WTC11 (cell line): ENCODE results near the gene CYP26A1. TPM values are rescaled to one million over a fixed set of nuclear protein-coding genes. Genes with fewer than 3 reads are reported as not detected.

Experiments used
- CBFB ChIP-seq: sonication (generic); formaldehyde crosslinking; IDR thresholded peaks from 2 replicates; pipeline ENCODE4 v1.8.1; 2022; ENCODE audit warnings: mild to moderate bottlenecking, low read depth, missing genetic modification reagents
- EMX1 ChIP-seq: fragments of 250-450 bp; sonication (Bioruptor Pico); IDR thresholded peaks from 2 replicates; pipeline ENCODE4 v1.8.0; 2021; ENCODE audit warnings: mild to moderate bottlenecking
- FOXK1 ChIP-seq: sonication (generic); formaldehyde crosslinking; IDR thresholded peaks from 2 replicates; pipeline ENCODE4 v1.8.0; 2022; ENCODE audit warnings: mild to moderate bottlenecking, moderate library complexity, missing genetic modification reagents
- HMGA2 ChIP-seq: fragments of 250-450 bp; sonication (Bioruptor Pico); IDR thresholded peaks from 2 replicates; pipeline ENCODE4 v1.4.0; 2021; ENCODE audit warnings: mild to moderate bottlenecking, moderate library complexity
- NFYB ChIP-seq: sonication (generic); formaldehyde crosslinking; conservative IDR thresholded peaks from 2 replicates; pipeline ENCODE4 v1.8.0; 2022; ENCODE audit warnings: low read depth, missing genetic modification reagents
- RELA ChIP-seq: sonication (generic); formaldehyde crosslinking; IDR thresholded peaks from 2 replicates; pipeline ENCODE4 v1.8.1; 2022; ENCODE audit warnings: missing genetic modification reagents, mild to moderate bottlenecking, borderline replicate concordance
- SMAD3 ChIP-seq: sonication (generic); formaldehyde crosslinking; IDR thresholded peaks from 2 replicates; pipeline ENCODE4 v1.8.0; 2022; ENCODE audit warnings: missing genetic modification reagents, mild to moderate bottlenecking, borderline replicate concordance
- SMAD4 ChIP-seq: sonication (generic); formaldehyde crosslinking; IDR thresholded peaks from 2 replicates; pipeline ENCODE4 v1.8.0; 2022; ENCODE audit warnings: mild to moderate bottlenecking, missing genetic modification reagents
- TEAD1 ChIP-seq: sonication (generic); formaldehyde crosslinking; IDR thresholded peaks from 2 replicates; pipeline ENCODE4 v1.8.0; 2022; ENCODE audit warnings: mild to moderate bottlenecking, missing genetic modification reagents
- total RNA-seq: library from RNA; stranded (reverse); gene quantifications from 3 replicates; pipeline ENCODE4 v1.2.3, GENCODE V29; 2021
- TF ChIP-seq, protein P1 (sequence below): sonication (generic); formaldehyde crosslinking; IDR thresholded peaks from 2 replicates; pipeline ENCODE4 v1.8.1; 2023; ENCODE audit warnings: mild to moderate bottlenecking, missing genetic modification reagents, moderate library complexity
- TF ChIP-seq, protein P2 (sequence below): fragments of 250-450 bp; sonication (Bioruptor Pico); IDR thresholded peaks from 2 replicates; pipeline ENCODE4 v1.8.0; 2021; ENCODE audit warnings: mild to moderate bottlenecking
- TF ChIP-seq, protein P3 (sequence below): sonication (generic); formaldehyde crosslinking; conservative IDR thresholded peaks from 2 replicates; pipeline ENCODE4 v1.8.1; 2022; ENCODE audit warnings: mild to moderate bottlenecking, missing genetic modification reagents
- TF ChIP-seq, protein P4 (sequence below): sonication (generic); formaldehyde crosslinking; IDR thresholded peaks from 2 replicates; pipeline ENCODE4 v1.8.0; 2022; ENCODE audit warnings: missing genetic modification reagents
- TF ChIP-seq, protein P5 (sequence below): fragments of 250-450 bp; sonication (Bioruptor Pico); IDR thresholded peaks from 2 replicates; pipeline ENCODE4 v1.9.0; 2021; ENCODE audit warnings: mild to moderate bottlenecking, borderline replicate concordance
- TF ChIP-seq, protein P6 (sequence below): fragments of 250-450 bp; sonication (Bioruptor Pico); IDR thresholded peaks from 2 replicates; pipeline ENCODE4 v2.1.2; 2022; ENCODE audit warnings: mild to moderate bottlenecking, moderate library complexity
- TF ChIP-seq, protein P7 (sequence below): sonication (generic); formaldehyde crosslinking; IDR thresholded peaks from 2 replicates; pipeline ENCODE4 v1.8.1; 2022; ENCODE audit warnings: mild to moderate bottlenecking, moderate library complexity, missing genetic modification reagents
- TF ChIP-seq, protein P8 (sequence below): fragments of 250-450 bp; sonication (Bioruptor Pico); IDR thresholded peaks from 2 replicates; pipeline ENCODE4 v1.9.0; 2021; ENCODE audit warnings: moderate library complexity, mild to moderate bottlenecking, inconsistent platforms, borderline replicate concordance
- TF ChIP-seq, protein P9 (sequence below): fragments of 250-450 bp; sonication (Bioruptor Pico); conservative IDR thresholded peaks from 2 replicates; pipeline ENCODE4 v1.9.0; 2021; ENCODE audit warnings: mild to moderate bottlenecking
- TF ChIP-seq, protein P10 (sequence below): fragments of 250-450 bp; sonication (Bioruptor Pico); IDR thresholded peaks from 2 replicates; pipeline ENCODE4 v1.9.0; 2021; ENCODE audit warnings: mild to moderate bottlenecking

Gene CYP26A1
- total RNA-seq, 1 experiment from 2014 or later = 3.4 TPM

DNA sequence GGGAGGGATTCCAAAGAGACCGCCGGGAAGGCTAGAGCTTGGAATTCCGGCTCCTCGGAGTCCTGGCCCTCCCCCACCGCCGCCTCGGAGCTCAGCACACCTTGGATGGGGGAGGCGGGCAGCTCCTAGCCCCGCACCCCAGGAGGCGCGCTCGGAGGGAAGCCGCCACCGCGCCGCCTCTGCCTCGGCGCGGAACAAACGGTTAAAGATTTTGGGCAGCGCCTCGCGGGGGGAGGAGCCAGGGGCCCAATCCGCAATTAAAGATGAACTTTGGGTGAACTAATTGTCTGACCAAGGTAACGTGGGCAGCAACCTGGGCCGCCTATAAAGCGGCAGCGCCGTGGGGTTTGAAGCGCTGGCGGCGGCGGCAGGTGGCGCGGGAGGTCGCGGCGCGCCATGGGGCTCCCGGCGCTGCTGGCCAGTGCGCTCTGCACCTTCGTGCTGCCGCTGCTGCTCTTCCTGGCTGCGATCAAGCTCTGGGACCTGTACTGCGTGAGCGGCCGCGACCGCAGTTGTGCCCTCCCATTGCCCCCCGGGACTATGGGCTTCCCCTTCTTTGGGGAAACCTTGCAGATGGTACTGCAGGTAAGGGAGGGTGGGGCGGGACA, at the start of gene CYP26A1 (continued):
- TF ChIP-seq, protein P1, sequence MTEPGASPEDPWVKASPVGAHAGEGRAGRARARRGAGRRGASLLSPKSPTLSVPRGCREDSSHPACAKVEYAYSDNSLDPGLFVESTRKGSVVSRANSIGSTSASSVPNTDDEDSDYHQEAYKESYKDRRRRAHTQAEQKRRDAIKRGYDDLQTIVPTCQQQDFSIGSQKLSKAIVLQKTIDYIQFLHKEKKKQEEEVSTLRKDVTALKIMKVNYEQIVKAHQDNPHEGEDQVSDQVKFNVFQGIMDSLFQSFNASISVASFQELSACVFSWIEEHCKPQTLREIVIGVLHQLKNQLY = no peak
- TF ChIP-seq HMGA2 (CRISPR knock-in tag) (no peak), EMX1 (no peak), TEAD1 (CRISPR knock-in tag) (0 out of 2 replicates have a peak, but pooled peaks have one; percentile 23), SMAD3 (CRISPR knock-in tag) (no peak), NFYB (CRISPR knock-in tag) (no peak), RELA (CRISPR knock-in tag) (no peak), FOXK1 (CRISPR knock-in tag) (no peak), SMAD4 (no peak), CBFB (CRISPR knock-in tag) (no peak)
- TF ChIP-seq, protein P2, sequence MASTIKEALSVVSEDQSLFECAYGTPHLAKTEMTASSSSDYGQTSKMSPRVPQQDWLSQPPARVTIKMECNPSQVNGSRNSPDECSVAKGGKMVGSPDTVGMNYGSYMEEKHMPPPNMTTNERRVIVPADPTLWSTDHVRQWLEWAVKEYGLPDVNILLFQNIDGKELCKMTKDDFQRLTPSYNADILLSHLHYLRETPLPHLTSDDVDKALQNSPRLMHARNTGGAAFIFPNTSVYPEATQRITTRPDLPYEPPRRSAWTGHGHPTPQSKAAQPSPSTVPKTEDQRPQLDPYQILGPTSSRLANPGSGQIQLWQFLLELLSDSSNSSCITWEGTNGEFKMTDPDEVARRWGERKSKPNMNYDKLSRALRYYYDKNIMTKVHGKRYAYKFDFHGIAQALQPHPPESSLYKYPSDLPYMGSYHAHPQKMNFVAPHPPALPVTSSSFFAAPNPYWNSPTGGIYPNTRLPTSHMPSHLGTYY (CRISPR knock-in tag) = no peak
- TF ChIP-seq, protein P3, sequence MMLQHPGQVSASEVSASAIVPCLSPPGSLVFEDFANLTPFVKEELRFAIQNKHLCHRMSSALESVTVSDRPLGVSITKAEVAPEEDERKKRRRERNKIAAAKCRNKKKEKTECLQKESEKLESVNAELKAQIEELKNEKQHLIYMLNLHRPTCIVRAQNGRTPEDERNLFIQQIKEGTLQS (CRISPR knock-in tag) = no peak
- TF ChIP-seq, protein P4, sequence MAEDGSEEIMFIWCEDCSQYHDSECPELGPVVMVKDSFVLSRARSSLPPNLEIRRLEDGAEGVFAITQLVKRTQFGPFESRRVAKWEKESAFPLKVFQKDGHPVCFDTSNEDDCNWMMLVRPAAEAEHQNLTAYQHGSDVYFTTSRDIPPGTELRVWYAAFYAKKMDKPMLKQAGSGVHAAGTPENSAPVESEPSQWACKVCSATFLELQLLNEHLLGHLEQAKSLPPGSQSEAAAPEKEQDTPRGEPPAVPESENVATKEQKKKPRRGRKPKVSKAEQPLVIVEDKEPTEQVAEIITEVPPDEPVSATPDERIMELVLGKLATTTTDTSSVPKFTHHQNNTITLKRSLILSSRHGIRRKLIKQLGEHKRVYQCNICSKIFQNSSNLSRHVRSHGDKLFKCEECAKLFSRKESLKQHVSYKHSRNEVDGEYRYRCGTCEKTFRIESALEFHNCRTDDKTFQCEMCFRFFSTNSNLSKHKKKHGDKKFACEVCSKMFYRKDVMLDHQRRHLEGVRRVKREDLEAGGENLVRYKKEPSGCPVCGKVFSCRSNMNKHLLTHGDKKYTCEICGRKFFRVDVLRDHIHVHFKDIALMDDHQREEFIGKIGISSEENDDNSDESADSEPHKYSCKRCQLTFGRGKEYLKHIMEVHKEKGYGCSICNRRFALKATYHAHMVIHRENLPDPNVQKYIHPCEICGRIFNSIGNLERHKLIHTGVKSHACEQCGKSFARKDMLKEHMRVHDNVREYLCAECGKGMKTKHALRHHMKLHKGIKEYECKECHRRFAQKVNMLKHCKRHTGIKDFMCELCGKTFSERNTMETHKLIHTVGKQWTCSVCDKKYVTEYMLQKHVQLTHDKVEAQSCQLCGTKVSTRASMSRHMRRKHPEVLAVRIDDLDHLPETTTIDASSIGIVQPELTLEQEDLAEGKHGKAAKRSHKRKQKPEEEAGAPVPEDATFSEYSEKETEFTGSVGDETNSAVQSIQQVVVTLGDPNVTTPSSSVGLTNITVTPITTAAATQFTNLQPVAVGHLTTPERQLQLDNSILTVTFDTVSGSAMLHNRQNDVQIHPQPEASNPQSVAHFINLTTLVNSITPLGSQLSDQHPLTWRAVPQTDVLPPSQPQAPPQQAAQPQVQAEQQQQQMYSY (CRISPR knock-in tag) = no peak
- TF ChIP-seq, protein P5, sequence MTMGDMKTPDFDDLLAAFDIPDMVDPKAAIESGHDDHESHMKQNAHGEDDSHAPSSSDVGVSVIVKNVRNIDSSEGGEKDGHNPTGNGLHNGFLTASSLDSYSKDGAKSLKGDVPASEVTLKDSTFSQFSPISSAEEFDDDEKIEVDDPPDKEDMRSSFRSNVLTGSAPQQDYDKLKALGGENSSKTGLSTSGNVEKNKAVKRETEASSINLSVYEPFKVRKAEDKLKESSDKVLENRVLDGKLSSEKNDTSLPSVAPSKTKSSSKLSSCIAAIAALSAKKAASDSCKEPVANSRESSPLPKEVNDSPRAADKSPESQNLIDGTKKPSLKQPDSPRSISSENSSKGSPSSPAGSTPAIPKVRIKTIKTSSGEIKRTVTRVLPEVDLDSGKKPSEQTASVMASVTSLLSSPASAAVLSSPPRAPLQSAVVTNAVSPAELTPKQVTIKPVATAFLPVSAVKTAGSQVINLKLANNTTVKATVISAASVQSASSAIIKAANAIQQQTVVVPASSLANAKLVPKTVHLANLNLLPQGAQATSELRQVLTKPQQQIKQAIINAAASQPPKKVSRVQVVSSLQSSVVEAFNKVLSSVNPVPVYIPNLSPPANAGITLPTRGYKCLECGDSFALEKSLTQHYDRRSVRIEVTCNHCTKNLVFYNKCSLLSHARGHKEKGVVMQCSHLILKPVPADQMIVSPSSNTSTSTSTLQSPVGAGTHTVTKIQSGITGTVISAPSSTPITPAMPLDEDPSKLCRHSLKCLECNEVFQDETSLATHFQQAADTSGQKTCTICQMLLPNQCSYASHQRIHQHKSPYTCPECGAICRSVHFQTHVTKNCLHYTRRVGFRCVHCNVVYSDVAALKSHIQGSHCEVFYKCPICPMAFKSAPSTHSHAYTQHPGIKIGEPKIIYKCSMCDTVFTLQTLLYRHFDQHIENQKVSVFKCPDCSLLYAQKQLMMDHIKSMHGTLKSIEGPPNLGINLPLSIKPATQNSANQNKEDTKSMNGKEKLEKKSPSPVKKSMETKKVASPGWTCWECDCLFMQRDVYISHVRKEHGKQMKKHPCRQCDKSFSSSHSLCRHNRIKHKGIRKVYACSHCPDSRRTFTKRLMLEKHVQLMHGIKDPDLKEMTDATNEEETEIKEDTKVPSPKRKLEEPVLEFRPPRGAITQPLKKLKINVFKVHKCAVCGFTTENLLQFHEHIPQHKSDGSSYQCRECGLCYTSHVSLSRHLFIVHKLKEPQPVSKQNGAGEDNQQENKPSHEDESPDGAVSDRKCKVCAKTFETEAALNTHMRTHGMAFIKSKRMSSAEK (CRISPR knock-in tag) = no peak
- TF ChIP-seq, protein P6, sequence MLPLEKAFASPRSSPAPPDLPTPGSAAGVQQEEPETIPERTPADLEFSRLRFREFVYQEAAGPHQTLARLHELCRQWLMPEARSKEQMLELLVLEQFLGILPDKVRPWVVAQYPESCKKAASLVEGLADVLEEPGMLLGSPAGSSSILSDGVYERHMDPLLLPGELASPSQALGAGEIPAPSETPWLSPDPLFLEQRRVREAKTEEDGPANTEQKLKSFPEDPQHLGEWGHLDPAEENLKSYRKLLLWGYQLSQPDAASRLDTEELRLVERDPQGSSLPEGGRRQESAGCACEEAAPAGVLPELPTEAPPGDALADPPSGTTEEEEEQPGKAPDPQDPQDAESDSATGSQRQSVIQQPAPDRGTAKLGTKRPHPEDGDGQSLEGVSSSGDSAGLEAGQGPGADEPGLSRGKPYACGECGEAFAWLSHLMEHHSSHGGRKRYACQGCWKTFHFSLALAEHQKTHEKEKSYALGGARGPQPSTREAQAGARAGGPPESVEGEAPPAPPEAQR (CRISPR knock-in tag) = no peak
- TF ChIP-seq, protein P7, sequence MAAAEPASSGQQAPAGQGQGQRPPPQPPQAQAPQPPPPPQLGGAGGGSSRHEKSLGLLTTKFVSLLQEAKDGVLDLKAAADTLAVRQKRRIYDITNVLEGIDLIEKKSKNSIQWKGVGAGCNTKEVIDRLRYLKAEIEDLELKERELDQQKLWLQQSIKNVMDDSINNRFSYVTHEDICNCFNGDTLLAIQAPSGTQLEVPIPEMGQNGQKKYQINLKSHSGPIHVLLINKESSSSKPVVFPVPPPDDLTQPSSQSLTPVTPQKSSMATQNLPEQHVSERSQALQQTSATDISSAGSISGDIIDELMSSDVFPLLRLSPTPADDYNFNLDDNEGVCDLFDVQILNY (CRISPR knock-in tag) = no peak
- TF ChIP-seq, protein P8, sequence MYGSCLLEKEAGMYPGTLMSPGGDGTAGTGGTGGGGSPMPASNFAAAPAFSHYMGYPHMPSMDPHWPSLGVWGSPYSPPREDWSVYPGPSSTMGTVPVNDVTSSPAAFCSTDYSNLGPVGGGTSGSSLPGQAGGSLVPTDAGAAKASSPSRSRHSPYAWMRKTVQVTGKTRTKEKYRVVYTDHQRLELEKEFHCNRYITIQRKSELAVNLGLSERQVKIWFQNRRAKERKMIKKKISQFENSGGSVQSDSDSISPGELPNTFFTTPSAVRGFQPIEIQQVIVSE (CRISPR knock-in tag) = no peak
- TF ChIP-seq, protein P9, sequence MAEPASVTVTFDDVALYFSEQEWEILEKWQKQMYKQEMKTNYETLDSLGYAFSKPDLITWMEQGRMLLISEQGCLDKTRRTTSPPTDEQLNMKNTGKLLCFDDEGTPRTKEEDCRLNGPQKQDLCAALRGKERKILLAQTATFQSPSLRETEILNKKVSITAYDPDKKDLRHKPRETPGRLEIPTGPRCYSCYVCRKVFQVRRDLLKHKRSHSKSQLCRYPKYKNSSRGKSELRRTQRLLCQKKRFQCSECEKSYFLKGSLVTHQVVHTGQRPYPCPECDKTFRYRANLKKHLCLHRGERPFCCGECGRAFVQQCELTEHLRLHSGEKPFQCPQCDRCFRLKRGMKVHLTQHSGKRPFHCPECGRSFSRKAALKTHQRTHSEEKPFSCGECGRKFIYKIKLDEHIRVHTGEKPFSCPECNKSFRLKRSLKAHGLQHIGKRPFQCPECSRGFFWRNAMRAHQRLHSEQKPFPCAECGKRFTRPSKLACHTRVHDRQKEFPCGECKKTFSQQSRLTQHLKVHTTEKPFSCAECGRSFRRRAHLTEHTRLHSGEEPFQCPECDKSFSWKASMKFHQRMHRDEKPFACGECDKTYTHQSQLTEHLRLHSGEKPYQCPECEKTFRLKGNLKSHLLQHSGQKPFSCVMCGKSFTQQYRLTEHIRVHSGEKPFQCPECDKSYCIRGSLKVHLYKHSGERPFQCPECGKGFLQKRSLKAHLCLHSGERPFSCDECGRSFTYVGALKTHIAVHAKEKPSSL (CRISPR knock-in tag) = no peak
- TF ChIP-seq, protein P10, sequence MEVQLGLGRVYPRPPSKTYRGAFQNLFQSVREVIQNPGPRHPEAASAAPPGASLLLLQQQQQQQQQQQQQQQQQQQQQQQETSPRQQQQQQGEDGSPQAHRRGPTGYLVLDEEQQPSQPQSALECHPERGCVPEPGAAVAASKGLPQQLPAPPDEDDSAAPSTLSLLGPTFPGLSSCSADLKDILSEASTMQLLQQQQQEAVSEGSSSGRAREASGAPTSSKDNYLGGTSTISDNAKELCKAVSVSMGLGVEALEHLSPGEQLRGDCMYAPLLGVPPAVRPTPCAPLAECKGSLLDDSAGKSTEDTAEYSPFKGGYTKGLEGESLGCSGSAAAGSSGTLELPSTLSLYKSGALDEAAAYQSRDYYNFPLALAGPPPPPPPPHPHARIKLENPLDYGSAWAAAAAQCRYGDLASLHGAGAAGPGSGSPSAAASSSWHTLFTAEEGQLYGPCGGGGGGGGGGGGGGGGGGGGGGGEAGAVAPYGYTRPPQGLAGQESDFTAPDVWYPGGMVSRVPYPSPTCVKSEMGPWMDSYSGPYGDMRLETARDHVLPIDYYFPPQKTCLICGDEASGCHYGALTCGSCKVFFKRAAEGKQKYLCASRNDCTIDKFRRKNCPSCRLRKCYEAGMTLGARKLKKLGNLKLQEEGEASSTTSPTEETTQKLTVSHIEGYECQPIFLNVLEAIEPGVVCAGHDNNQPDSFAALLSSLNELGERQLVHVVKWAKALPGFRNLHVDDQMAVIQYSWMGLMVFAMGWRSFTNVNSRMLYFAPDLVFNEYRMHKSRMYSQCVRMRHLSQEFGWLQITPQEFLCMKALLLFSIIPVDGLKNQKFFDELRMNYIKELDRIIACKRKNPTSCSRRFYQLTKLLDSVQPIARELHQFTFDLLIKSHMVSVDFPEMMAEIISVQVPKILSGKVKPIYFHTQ = no peak
